A549 (cell line): Measurements from ENCODE around the gene GULP1.

Experiments used
- BCL3 ChIP-seq: fragments of >200 bp; sonication (Bioruptor Twin); formaldehyde crosslinking; IDR thresholded peaks from 3 replicates; pipeline ENCODE4 v1.6.1; 2016
- BHLHE40 ChIP-seq: IDR thresholded peaks from 2 replicates; pipeline ENCODE4 v1.6.1; 2012; ENCODE audit warnings: low read depth, low read length, inconsistent platforms
- CEBPB ChIP-seq, 2 experiments: fragments of >200 bp in 1 of 2; sonication (Bioruptor Twin) in 1 of 2; formaldehyde crosslinking in 1 of 2; IDR thresholded peaks; 2 replicates each; pipeline ENCODE4 v1.6.1; 2012 to 2016
- CTCF ChIP-seq: fragments of >200 bp; sonication (Bioruptor Twin); formaldehyde crosslinking; IDR thresholded peaks from 3 replicates; pipeline ENCODE4 v1.5.1; 2016
- JUN ChIP-seq, 2 experiments: fragments of >200 bp; sonication (Bioruptor Twin); formaldehyde crosslinking; IDR thresholded peaks; 2 replicates in 1 of 2; 3 replicates in 1 of 2; pipeline ENCODE4 v1.6.1; 2016 to 2017
- JUNB ChIP-seq: fragments of >200 bp; sonication (Bioruptor Twin); formaldehyde crosslinking; IDR thresholded peaks from 2 replicates; pipeline ENCODE4 v1.6.1; 2016
- KDM5A ChIP-seq: fragments of 200-600 bp; sonication (generic); IDR thresholded peaks from 2 replicates; pipeline ENCODE4 v1.6.1; 2016; ENCODE audit warnings: antibody characterized with exemption, mild to moderate bottlenecking
- MAX ChIP-seq: IDR thresholded peaks from 2 replicates; pipeline ENCODE4 v1.6.1; 2012
- PHF8 ChIP-seq: fragments of 200-600 bp; sonication (generic); IDR thresholded peaks from 2 replicates; pipeline ENCODE4 v1.6.1; 2016; ENCODE audit warnings: low read depth, mild to moderate bottlenecking, antibody characterized with exemption, moderate library complexity, borderline replicate concordance
- POLR2A ChIP-seq: IDR thresholded peaks from 2 replicates; pipeline ENCODE4 v1.6.1; 2012; ENCODE audit warnings: mild to moderate bottlenecking, low read length
- REST ChIP-seq: fragments of 200-600 bp; sonication (generic); IDR thresholded peaks from 2 replicates; pipeline ENCODE4 v1.6.1; 2016; ENCODE audit warnings: antibody characterized with exemption, mild to moderate bottlenecking, moderate library complexity
- RFX5 ChIP-seq: fragments of 450-650 bp; IDR thresholded peaks from 2 replicates; pipeline ENCODE4 v1.7.1; 2014; ENCODE audit warnings: antibody characterized with exemption, mild to moderate bottlenecking, moderate library complexity
- SMC3 ChIP-seq: fragments of >200 bp; sonication (Bioruptor Twin); formaldehyde crosslinking; IDR thresholded peaks from 3 replicates; pipeline ENCODE4 v1.6.1; 2018; ENCODE audit warnings: inconsistent platforms
- ZC3H11A ChIP-seq: fragments of 450-650 bp; IDR thresholded peaks from 2 replicates; pipeline ENCODE4 v1.6.1; 2014; ENCODE audit warnings: antibody characterized with exemption, mild to moderate bottlenecking

GRCh38 chr2:188406414-188406813 lies 114.7 kb downstream of the GULP1 start:
- TF ChIP-seq CTCF, result no peak
- TF ChIP-seq POLR2A, result no peak
- no peak for TF ChIP-seq MAX
- no peak for TF ChIP-seq BHLHE40
- TF ChIP-seq BCL3, result no peak
- no peak for TF ChIP-seq CEBPB (IDR thresholded peaks at IDR 0.05)
- no peak for TF ChIP-seq REST
- no peak for TF ChIP-seq PHF8
- no peak for TF ChIP-seq JUNB
- TF ChIP-seq RFX5, result no peak
- no peak for TF ChIP-seq ZC3H11A
- TF ChIP-seq KDM5A, result no peak
- TF ChIP-seq SMC3, result no peak
- TF ChIP-seq JUN (IDR thresholded peaks at IDR 0.05), result no peak
